ENCODE data around the gene PUM1. TPM values are rescaled to one million over a fixed set of nuclear protein-coding genes. Genes with fewer than 3 reads are reported as not detected.

The PUM1 gene
- total and polyA plus RNA-seq, 4 donors, result 18.1 to 49.2 (median 30.2) TPM

DNA sequence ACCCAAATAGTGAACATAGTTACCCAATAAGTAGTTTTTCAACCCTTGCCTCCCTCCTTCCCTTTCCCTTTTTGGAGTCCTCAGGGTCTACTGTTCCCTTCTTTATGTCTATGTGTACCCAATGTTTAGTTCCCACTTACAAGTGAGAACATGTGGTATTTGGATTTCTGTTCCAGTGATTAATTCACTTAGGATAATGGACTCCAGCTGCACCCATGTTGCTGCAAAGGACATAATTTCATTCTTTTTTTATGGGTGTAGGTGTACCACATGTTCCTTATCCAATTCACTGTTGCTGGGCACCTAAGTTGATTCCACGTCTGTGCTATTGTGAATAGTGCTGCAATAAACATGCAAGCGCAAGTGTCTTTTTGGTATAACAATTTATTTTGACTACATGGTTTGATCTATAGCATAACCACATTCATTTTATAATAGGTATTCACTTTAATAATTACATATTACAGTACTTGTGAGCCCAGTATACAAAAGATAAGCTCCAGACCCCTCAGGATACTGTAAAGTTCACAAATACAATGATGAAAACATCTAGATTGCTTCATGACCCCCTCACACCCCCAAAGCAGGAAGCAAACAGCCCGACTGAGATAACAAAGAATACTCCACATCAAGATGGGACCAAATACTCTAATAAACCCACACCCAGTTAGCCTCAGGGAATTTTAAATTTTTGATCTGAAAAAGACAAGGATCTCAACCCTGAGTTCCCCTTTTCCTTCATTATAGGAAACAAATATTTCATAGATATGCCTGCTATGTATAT, 45.3 kb downstream of the PUM1 start (continued):
- TF ChIP-seq, protein P1, sequence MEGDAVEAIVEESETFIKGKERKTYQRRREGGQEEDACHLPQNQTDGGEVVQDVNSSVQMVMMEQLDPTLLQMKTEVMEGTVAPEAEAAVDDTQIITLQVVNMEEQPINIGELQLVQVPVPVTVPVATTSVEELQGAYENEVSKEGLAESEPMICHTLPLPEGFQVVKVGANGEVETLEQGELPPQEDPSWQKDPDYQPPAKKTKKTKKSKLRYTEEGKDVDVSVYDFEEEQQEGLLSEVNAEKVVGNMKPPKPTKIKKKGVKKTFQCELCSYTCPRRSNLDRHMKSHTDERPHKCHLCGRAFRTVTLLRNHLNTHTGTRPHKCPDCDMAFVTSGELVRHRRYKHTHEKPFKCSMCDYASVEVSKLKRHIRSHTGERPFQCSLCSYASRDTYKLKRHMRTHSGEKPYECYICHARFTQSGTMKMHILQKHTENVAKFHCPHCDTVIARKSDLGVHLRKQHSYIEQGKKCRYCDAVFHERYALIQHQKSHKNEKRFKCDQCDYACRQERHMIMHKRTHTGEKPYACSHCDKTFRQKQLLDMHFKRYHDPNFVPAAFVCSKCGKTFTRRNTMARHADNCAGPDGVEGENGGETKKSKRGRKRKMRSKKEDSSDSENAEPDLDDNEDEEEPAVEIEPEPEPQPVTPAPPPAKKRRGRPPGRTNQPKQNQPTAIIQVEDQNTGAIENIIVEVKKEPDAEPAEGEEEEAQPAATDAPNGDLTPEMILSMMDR (IDR thresholded peaks at IDR 0.05; ENCODE audit: low read depth, low read length, missing input control), result no peak
- TF ChIP-seq, protein P2, sequence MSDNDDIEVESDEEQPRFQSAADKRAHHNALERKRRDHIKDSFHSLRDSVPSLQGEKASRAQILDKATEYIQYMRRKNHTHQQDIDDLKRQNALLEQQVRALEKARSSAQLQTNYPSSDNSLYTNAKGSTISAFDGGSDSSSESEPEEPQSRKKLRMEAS (IDR thresholded peaks at IDR 0.05), result no peak
- TF ChIP-seq, protein P3, sequence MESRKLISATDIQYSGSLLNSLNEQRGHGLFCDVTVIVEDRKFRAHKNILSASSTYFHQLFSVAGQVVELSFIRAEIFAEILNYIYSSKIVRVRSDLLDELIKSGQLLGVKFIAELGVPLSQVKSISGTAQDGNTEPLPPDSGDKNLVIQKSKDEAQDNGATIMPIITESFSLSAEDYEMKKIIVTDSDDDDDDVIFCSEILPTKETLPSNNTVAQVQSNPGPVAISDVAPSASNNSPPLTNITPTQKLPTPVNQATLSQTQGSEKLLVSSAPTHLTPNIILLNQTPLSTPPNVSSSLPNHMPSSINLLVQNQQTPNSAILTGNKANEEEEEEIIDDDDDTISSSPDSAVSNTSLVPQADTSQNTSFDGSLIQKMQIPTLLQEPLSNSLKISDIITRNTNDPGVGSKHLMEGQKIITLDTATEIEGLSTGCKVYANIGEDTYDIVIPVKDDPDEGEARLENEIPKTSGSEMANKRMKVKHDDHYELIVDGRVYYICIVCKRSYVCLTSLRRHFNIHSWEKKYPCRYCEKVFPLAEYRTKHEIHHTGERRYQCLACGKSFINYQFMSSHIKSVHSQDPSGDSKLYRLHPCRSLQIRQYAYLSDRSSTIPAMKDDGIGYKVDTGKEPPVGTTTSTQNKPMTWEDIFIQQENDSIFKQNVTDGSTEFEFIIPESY (IDR thresholded peaks at IDR 0.05), result no peak

DNA sequence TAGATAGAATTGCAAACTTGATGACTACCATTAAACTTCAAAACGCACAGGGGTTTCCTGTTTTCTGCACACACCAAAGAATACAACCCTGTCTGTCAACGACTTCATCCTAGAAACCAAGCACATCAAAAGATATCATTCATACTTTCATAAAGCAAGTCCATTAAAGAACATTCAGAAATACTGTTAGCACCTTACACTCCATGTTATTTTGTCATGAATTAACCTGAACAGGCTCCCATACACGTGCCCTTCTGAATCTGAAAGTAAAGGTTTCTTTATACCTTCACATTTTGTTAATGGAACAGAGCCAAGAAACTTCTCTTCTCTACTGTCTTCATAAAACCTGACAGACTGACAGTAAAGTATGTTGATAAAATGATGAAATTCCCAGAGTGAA, 46.1 kb downstream of the PUM1 start:
- peaks cover 0 to 2% (median 0%) of the 10 kb centered on the region in 4 donors for H3K36me3 ChIP-seq (ENCODE audit: control insufficient read depth in 4 of 4, insufficient read depth in 3 of 4, low read depth in 1 of 4, low read length in 3 of 4)
- no peak for DNase-seq (ENCODE audit: low spot score)
- H3K4me1 ChIP-seq (ENCODE audit: control insufficient read depth in 4 of 4, insufficient read depth in 4 of 4, low read length in 3 of 4), result peaks cover 12 to 45% (median 30%) of the 10 kb centered on the region in 4 donors
- 54% methylated on average over 3 of the region's 3 CpGs for WGBS
- H3K27ac ChIP-seq (ENCODE audit: low read depth in 1 of 2, low read length in 2 of 2), result no peak overlapping the region
- no peak overlapping the region for H3K9ac ChIP-seq (ENCODE audit: low read depth in 1 of 2, low read length in 2 of 2)
- no peaks in the 10 kb centered on the region for H3K27me3 ChIP-seq (ENCODE audit: control insufficient read depth in 4 of 4, insufficient read depth in 4 of 4, low read length in 3 of 4)
- H3K4me3 ChIP-seq (ENCODE audit: low read depth in 1 of 3, low read length in 3 of 3), result no peak overlapping the region
- no peaks in the 10 kb centered on the region for H3K9me3 ChIP-seq (ENCODE audit: control insufficient read depth in 4 of 4, low read length in 3 of 4)
- TF ChIP-seq SP1 (IDR thresholded peaks at IDR 0.05) (no peak), TAF1 (conservative IDR thresholded peaks at IDR 0.05) (no peak), NR2F2 (IDR thresholded peaks at IDR 0.05) (no peak), FOXA2 (IDR thresholded peaks at IDR 0.05) (no peak)
- TF ChIP-seq, protein P3 (IDR thresholded peaks at IDR 0.05), result no peak

DNA sequence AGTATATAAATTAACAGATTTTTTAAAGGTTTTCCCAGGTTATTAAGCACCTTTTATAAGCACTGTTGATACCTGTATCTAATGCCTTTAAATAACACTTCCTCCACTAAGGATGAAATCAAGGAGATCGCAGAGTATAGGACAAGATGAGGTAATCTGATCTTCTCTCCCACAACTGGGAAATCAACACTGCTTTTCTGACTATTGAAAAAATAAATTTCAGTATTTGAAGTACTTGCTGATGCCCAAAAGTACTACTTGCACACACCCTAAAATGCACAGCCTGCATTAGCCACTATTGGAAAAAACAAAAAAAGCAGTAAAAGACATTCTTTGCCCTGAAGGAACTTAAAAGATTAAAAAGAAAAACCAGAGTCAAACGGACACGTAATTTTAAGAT, 48.6 kb downstream of the PUM1 start:
- Histone ChIP-seq H3K9me3 (ENCODE audit: control insufficient read depth in 4 of 4, low read length in 3 of 4) (no peaks in the 10 kb centered on the region), H3K4me3 (ENCODE audit: low read depth in 1 of 3, low read length in 3 of 3) (no peak overlapping the region), H3K9ac (ENCODE audit: low read depth in 1 of 2, low read length in 2 of 2) (no peak overlapping the region), H3K4me1 (ENCODE audit: control insufficient read depth in 4 of 4, insufficient read depth in 4 of 4, low read length in 3 of 4) (peaks cover 15 to 39% (median 27%) of the 10 kb centered on the region in 4 donors), H3K36me3 (ENCODE audit: control insufficient read depth in 4 of 4, insufficient read depth in 3 of 4, low read depth in 1 of 4, low read length in 3 of 4) (peaks cover 0 to 2% (median 0%) of the 10 kb centered on the region in 4 donors), H3K27ac (ENCODE audit: low read depth in 1 of 2, low read length in 2 of 2) (no peak overlapping the region), H3K27me3 (ENCODE audit: control insufficient read depth in 4 of 4, insufficient read depth in 4 of 4, low read length in 3 of 4) (no peaks in the 10 kb centered on the region)
- TF ChIP-seq, protein P4, sequence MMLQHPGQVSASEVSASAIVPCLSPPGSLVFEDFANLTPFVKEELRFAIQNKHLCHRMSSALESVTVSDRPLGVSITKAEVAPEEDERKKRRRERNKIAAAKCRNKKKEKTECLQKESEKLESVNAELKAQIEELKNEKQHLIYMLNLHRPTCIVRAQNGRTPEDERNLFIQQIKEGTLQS (IDR thresholded peaks at IDR 0.05), result no peak
- 87% methylated on average over 3 of the region's 3 CpGs for WGBS
- DNase-seq (ENCODE audit: low spot score), result no peak
